Measurements from ENCODE around the gene VWA1.
A peak's percentile ranks its signal among the peaks of the same experiment; 100 is the strongest.
"Not testable (repeated sequence)": the region's sequence is repeated elsewhere in the genome, so short reads cannot be mapped to it uniquely, and the experiment has no call there.

The VWA1 gene

GRCh38 chr1:1399187-1399871 is 36.2 kb upstream of the VWA1 start, which contains the start of gene CCNL2:
TSS of gene CCNL2 (minus strand) at chr1:1399335. CDS start at chr1:1399306, 29 bp downstream.
- peaks cover 13% of the 10 kb centered on the region for H3K4me1 ChIP-seq
- peak; percentile 96 to 99 for DNase-seq (ENCODE audit: low spot score in 2 of 2)
- H3K36me3 ChIP-seq (replicated peaks): peaks cover 85% of the 10 kb centered on the region
- no peaks in the 10 kb centered on the region for H3K9me3 ChIP-seq
- in situ Hi-C loops (cut with MboI; ENCODE audit: low sequenced_read_pairs): loop anchor here (10.0 kb wide), 1 partner anchor 95 kb away; no protein-coding TSS in a partner anchor
- H3K4me3 ChIP-seq: peak within 1 kb of the TSS; percentile 99
- H3K27me3 ChIP-seq (ENCODE audit: low read depth): no peaks in the 10 kb centered on the region

- Histone ChIP-seq H3K36me3 (replicated peaks) (peaks cover 85% of the 10 kb centered on the region), H3K9me3 (no peaks in the 10 kb centered on the region), H3K27me3 (ENCODE audit: low read depth) (no peaks in the 10 kb centered on the region), H3K4me1 (peaks cover 13% of the 10 kb centered on the region), H3K4me3 (peak overlapping the region; percentile 99)
- peak in 1 of 2 experiments; percentile 48 for DNase-seq (ENCODE audit: low spot score in 2 of 2)
- in situ Hi-C loops (cut with MboI; ENCODE audit: low sequenced_read_pairs): loop anchor here (5.0 to 10.0 kb wide), 2 partner anchors 37 to 95 kb away; partner anchors contain the start of gene VWA1
These were observed 35.5 kb upstream of the VWA1 start for GRCh38 chr1:1399872-1400575.

- H3K4me3 ChIP-seq: peak overlapping the region; percentile 99
- DNase-seq (ENCODE audit: low spot score in 2 of 2): no peak
- H3K27me3 ChIP-seq (ENCODE audit: low read depth): no peaks in the 10 kb centered on the region
- no peaks in the 10 kb centered on the region for H3K9me3 ChIP-seq
- H3K36me3 ChIP-seq (replicated peaks): peaks cover 85% of the 10 kb centered on the region
- H3K4me1 ChIP-seq: peaks cover 17% of the 10 kb centered on the region
- in situ Hi-C loops (cut with MboI; ENCODE audit: low sequenced_read_pairs): loop anchor here (5.0 kb wide), 1 partner anchor 36 kb away; the partner anchor contains the start of gene VWA1
These were observed 34.7 kb upstream of the VWA1 start for GRCh38 chr1:1400576-1401456.

- Histone ChIP-seq H3K27me3 (ENCODE audit: low read depth) (no peaks in the 10 kb centered on the region), H3K36me3 (replicated peaks) (peaks cover 85% of the 10 kb centered on the region), H3K9me3 (no peaks in the 10 kb centered on the region), H3K4me1 (peaks cover 22% of the 10 kb centered on the region), H3K4me3 (no peak overlapping the region)
- in situ Hi-C loops (cut with MboI; ENCODE audit: low sequenced_read_pairs): loop anchor here (5.0 kb wide), 1 partner anchor 36 kb away; the partner anchor contains the start of gene VWA1
- no peak for DNase-seq (ENCODE audit: low spot score in 2 of 2)
These were observed 34.0 kb upstream of the VWA1 start for GRCh38 chr1:1401457-1402010.

GRCh38 chr1:1402072-1402900 is 33.2 kb upstream of the VWA1 start:
- Histone ChIP-seq H3K4me3 (no peak overlapping the region), H3K4me1 (peaks cover 22% of the 10 kb centered on the region), H3K36me3 (replicated peaks) (peaks cover 83% of the 10 kb centered on the region), H3K27me3 (ENCODE audit: low read depth) (no peaks in the 10 kb centered on the region), H3K9me3 (no peaks in the 10 kb centered on the region)
- peak; percentile 57 to 79 for DNase-seq (ENCODE audit: low spot score in 2 of 2)
- in situ Hi-C loops (cut with MboI; ENCODE audit: low sequenced_read_pairs): loop anchor here (5.0 kb wide), 1 partner anchor 35 kb away; the partner anchor contains the start of gene VWA1

- not testable (repeated sequence) for H3K27me3 ChIP-seq (ENCODE audit: low read depth); DNase-seq (ENCODE audit: low spot score in 2 of 2); H3K4me3 ChIP-seq; H3K9me3 ChIP-seq
- in situ Hi-C loops (cut with MboI; ENCODE audit: low sequenced_read_pairs): loop anchor here (5.0 kb wide), 1 partner anchor 34 kb away; the partner anchor contains the start of gene VWA1
- Histone ChIP-seq H3K36me3 (replicated peaks) (peaks cover 79% of the 10 kb centered on the region), H3K4me1 (peaks cover 17% of the 10 kb centered on the region)
These were observed 32.5 kb upstream of the VWA1 start for GRCh38 chr1:1402901-1403392.

- no peak for DNase-seq (ENCODE audit: low spot score in 2 of 2)
- no peaks in the 10 kb centered on the region for H3K27me3 ChIP-seq (ENCODE audit: low read depth)
- peaks cover 80% of the 10 kb centered on the region for H3K36me3 ChIP-seq (replicated peaks)
- H3K9me3 ChIP-seq: no peaks in the 10 kb centered on the region
- H3K4me3 ChIP-seq: no peak overlapping the region
- peaks cover 22% of the 10 kb centered on the region for H3K4me1 ChIP-seq
- in situ Hi-C loops (cut with MboI; ENCODE audit: low sequenced_read_pairs): loop anchor here (5.0 kb wide), 1 partner anchor 34 kb away; the partner anchor contains the start of gene VWA1
These were observed 31.8 kb upstream of the VWA1 start for GRCh38 chr1:1403653-1404052.

- Histone ChIP-seq H3K4me1 (peaks cover 34% of the 10 kb centered on the region), H3K9me3 (no peaks in the 10 kb centered on the region), H3K27me3 (ENCODE audit: low read depth) (no peaks in the 10 kb centered on the region), H3K36me3 (replicated peaks) (peaks cover 72% of the 10 kb centered on the region), H3K4me3 (peak overlapping the region; percentile 93)
- in situ Hi-C loops (cut with MboI; ENCODE audit: low sequenced_read_pairs): no loop called here
- no peak for DNase-seq (ENCODE audit: low spot score in 2 of 2)
These were observed 29.2 kb upstream of the VWA1 start for GRCh38 chr1:1406101-1406820.

GRCh38 chr1:1406821-1407635 is 28.5 kb upstream of the VWA1 start, which contains the start of gene MRPL20:
TSS of gene MRPL20 (minus strand) at chr1:1407293. CDS start at chr1:1407217, 76 bp downstream.
- peaks cover 67% of the 10 kb centered on the region for H3K36me3 ChIP-seq (replicated peaks)
- in situ Hi-C loops (cut with MboI; ENCODE audit: low sequenced_read_pairs): no loop called here

GRCh38 chr1:1407636-1408318 is 27.7 kb upstream of the VWA1 start:
- in situ Hi-C loops (cut with MboI; ENCODE audit: low sequenced_read_pairs): no loop called here
- H3K27me3 ChIP-seq (ENCODE audit: low read depth): no peaks in the 10 kb centered on the region
- peaks cover 35% of the 10 kb centered on the region for H3K4me1 ChIP-seq
- DNase-seq (ENCODE audit: low spot score in 2 of 2): no peak
- H3K4me3 ChIP-seq: peak overlapping the region; percentile 93
- peaks cover 59% of the 10 kb centered on the region for H3K36me3 ChIP-seq (replicated peaks)
- H3K9me3 ChIP-seq: 0 out of 2 replicates have a peak, but pooled peaks cover 4% of the 10 kb centered on the region

More at GRCh38 chr1:1406821-1407635, 28.5 kb upstream of the VWA1 start, which contains the start of gene MRPL20:
- Histone ChIP-seq H3K4me1 (peaks cover 35% of the 10 kb centered on the region), H3K27me3 (ENCODE audit: low read depth) (no peaks in the 10 kb centered on the region), H3K4me3 (peak within 1 kb of the TSS; percentile 93), H3K9me3 (0 out of 2 replicates have a peak, but pooled peaks cover under 1% of the 10 kb centered on the region)
- peak; percentile 76 to 95 for DNase-seq (ENCODE audit: low spot score in 2 of 2)
